Right hindlimb (tissue), 1 donor: Measurements from ENCODE around the gene TTC31.
"Not testable (repeated sequence)": the region's sequence is repeated elsewhere in the genome, so short reads cannot be mapped to it uniquely, and the experiment has no call there.

Experiments
- DNase-seq: peaks from one replicate; pipeline ENCODE4 v3.0.0-alpha.2; 2018

The TTC31 gene

GRCh38 chr2:74482801-74483674, at the start of gene TTC31, which contains the start of gene CCDC142:
TSS of gene TTC31 (plus strand) at chr2:74483081. CDS start at chr2:74483096, 15 bp downstream.
TSS of gene CCDC142 (minus strand) at chr2:74482998. CDS start at chr2:74482837, 161 bp downstream.
- DNase-seq, result peak; percentile 97

- peak; percentile 18 for DNase-seq
Observed at GRCh38 chr2:74436111-74436805, 46.6 kb upstream of the TTC31 start.

- peak; percentile 17 for DNase-seq
Observed at GRCh38 chr2:74436848-74437695, 45.8 kb upstream of the TTC31 start.

- DNase-seq, result no peak
Observed at GRCh38 chr2:74438248-74438647, 44.6 kb upstream of the TTC31 start.

- no peak for DNase-seq
Observed at GRCh38 chr2:74439373-74439772, 43.5 kb upstream of the TTC31 start.

GRCh38 chr2:74439803-74440377, 43.0 kb upstream of the TTC31 start:
- peak; percentile 95 for DNase-seq

- peak; percentile 97 for DNase-seq
Observed at GRCh38 chr2:74440378-74441169, 42.3 kb upstream of the TTC31 start.

GRCh38 chr2:74441170-74441689, 41.7 kb upstream of the TTC31 start:
- no peak for DNase-seq

GRCh38 chr2:74441690-74442482, 41.0 kb upstream of the TTC31 start, which contains the start of gene RTKN:
TSS of gene RTKN (minus strand) at chr2:74441937. CDS start at chr2:74441816, 121 bp downstream.
- DNase-seq, result peak; percentile 60

GRCh38 chr2:74442483-74443297, 40.2 kb upstream of the TTC31 start:
- not testable (repeated sequence) for DNase-seq

GRCh38 chr2:74444498-74445318, 38.2 kb upstream of the TTC31 start:
- DNase-seq, result no peak

GRCh38 chr2:74447230-74447999, 35.5 kb upstream of the TTC31 start:
- no peak for DNase-seq

GRCh38 chr2:74448771-74449170, 34.1 kb upstream of the TTC31 start:
- no peak for DNase-seq

GRCh38 chr2:74450570-74451190, 32.2 kb upstream of the TTC31 start:
- DNase-seq, result no peak

- DNase-seq, result peak; percentile 96
Observed at GRCh38 chr2:74454654-74455511, 28.0 kb upstream of the TTC31 start, which contains the start of gene INO80B. TSS of gene INO80B (plus strand) at chr2:74455087. CDS start at chr2:74455117, 30 bp downstream.

- DNase-seq, result no peak
Observed at GRCh38 chr2:74457129-74457548, 25.7 kb upstream of the TTC31 start.
